Measurements from ENCODE around the gene ZBTB20.

GRCh38 chr3:115068799-115069198 lies 78.3 kb downstream of the ZBTB20 start:
- TF ChIP-seq POLR2A (IDR thresholded peaks at IDR 0.05) (no peak), CTCF (IDR thresholded peaks at IDR 0.05) (no peak), EP300 (IDR thresholded peaks at IDR 0.05) (no peak), POLR2AphosphoS5 (IDR thresholded peaks at IDR 0.05) (no peak)
